Right cardiac atrium (tissue), 5 donors: ENCODE data around the gene ZNF565. TPM values are rescaled to one million over a fixed set of nuclear protein-coding genes. Genes with fewer than 3 reads are reported as not detected.
"Not testable (repeated sequence)": the region's sequence is repeated elsewhere in the genome, so short reads cannot be mapped to it uniquely, and the experiment has no call there.

Source experiments
- ATAC-seq, 2 donors: fragments of 200-7000 bp; cut with Tn5 transposase; one replicate each; pipeline versions ENCODE4 v1.8.0 to v1.9.1; 2020; ENCODE audit warnings: moderate library complexity in 2 of 2, mild to moderate bottlenecking in 1 of 2
- DNase-seq, 3 donors: peaks; one replicate each; pipeline ENCODE4 v3.0.0-alpha.2; 2020
- H3K27ac ChIP-seq: one replicate; pipeline ENCODE4 v1.5.1; 2013; ENCODE audit warnings: mild to moderate bottlenecking, low read length, control low read depth, moderate library complexity
- H3K27me3 ChIP-seq: one replicate; pipeline ENCODE4 v1.6.1; 2013; ENCODE audit not compliant: control insufficient read depth, insufficient read depth
- H3K4me1 ChIP-seq: one replicate; pipeline ENCODE4 v1.6.1; 2013; ENCODE audit warnings: low read length; ENCODE audit not compliant: control insufficient read depth, insufficient read depth
- H3K4me3 ChIP-seq: one replicate; pipeline ENCODE4 v1.5.1; 2013; ENCODE audit warnings: low read length, control low read depth
- H3K9me3 ChIP-seq: one replicate; pipeline ENCODE4 v1.6.1; 2013; ENCODE audit warnings: low read length; ENCODE audit not compliant: control insufficient read depth
- WGBS: extraction: QIAGEN DNeasy Blood & Tissue Kit; methylation state at CpG from one replicate; pipeline ENCODE4 v1.1.7; 2013; 5-methylcytosine and 5-hydroxymethylcytosine counted together
- intact Hi-C, 4 donors: fragments of 100-400 bp; cut with DNase I; formaldehyde crosslinking; loops; one replicate each; pipeline versions ENCODE4 v1.11.0 to v1.14.0; 2022 to 2023
- polyA plus RNA-seq: library from polyadenylated mRNA; stranded (reverse); fragments of 200-250 nt; gene quantifications from one replicate; pipeline ENCODE4 v1.2.3, GENCODE V29; 2013
- total RNA-seq, 4 donors: library from RNA; stranded (reverse); fragmentation: NEBNext Ultra II Directional; extraction: Animal tissue kit (Norgen Biotek cat#: 25700); gene quantifications; one replicate each; pipeline ENCODE4 v1.2.1, GENCODE V29; 2021
- donor health status: healthy with polysubstance abuse.
- donor health status: DM: no; HTN: yes; CAD: no.
- donor health status: DM: no; HTN: no; CAD: no.
- donor health status: DM: no; HTN: yes; CAD: no; lungs with severe emphysema.
- donor health status: DM: yes; HTN: yes; CAD: no.

Gene ZNF565
- total and polyA plus RNA-seq, 5 donors: 3.2 to 5.0 (median 4.7) TPM

DNA sequence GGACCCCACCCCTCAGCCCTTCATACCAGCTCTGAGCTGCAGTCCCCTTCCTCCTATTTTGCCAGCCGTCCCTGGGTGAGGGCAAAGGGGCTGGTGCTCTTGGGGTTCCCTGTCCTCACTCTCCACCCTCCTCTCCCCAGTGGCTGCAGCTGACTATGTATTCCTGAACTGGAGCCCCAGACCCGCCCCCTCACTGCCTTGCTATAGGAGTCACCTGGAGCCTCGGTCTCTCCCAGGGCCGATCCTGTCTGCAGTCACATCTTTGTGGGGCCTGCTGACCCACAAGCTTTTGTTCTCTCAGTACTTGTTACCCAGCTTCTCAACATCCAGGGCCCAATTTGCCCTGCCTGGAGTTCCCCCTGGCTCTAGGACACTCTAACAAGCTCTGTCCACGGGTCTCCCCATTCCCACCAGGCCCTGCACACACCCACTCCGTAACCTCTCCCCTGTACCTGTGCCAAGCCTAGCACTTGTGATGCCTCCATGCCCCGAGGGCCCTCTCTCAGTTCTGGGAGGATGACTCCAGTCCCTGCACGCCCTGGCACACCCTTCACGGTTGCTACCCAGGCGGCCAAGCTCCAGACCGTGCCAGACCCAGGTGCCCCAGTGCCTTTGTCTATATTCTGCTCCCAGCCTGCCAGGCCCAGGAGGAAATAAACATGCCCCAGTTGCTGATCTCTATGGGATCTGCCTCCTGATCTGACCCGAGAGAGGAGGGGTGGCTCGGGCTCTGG lies 64.6 kb downstream of the ZNF565 start:
- peaks cover 3% of the 10 kb centered on the region for H3K4me1 ChIP-seq
- H3K9me3 ChIP-seq: no peaks in the 10 kb centered on the region
- no peak overlapping the region for H3K4me3 ChIP-seq
- no peak for ATAC-seq
- peak in 2 of 3 donors; percentile 64 to 72 for DNase-seq
- no peak overlapping the region for H3K27ac ChIP-seq
- H3K27me3 ChIP-seq: no peaks in the 10 kb centered on the region
- WGBS: 69% methylated on average over 13 of the region's 13 CpGs
- intact Hi-C loops: no loop called here

DNA sequence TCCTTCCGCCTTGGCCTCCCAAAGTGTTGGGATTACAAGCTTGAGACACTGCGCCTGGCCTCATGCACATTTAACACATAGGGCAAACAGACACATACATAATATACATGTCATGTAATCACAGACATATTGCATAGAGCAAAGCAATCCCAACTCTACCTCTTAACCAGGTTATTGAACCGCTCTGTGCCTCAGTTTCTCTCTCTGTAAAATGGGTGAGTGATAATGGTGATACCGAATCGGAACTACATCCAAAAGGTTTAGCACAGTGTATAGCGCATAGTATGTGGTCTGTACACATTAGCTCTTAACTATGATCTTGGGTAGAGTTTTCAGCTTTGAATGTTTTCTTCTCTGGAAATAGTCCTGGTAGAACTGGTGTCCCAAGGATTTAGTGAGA lies 69.8 kb downstream of the ZNF565 start:
- no peak for DNase-seq
- Histone ChIP-seq H3K9me3 (no peaks in the 10 kb centered on the region), H3K4me1 (peaks cover 7% of the 10 kb centered on the region), H3K27ac (no peak overlapping the region), H3K27me3 (no peaks in the 10 kb centered on the region), H3K4me3 (no peak overlapping the region)
- no peak for ATAC-seq
- 97% methylated on average over 6 of the region's 6 CpGs for WGBS
- intact Hi-C loops: no loop called here

DNA sequence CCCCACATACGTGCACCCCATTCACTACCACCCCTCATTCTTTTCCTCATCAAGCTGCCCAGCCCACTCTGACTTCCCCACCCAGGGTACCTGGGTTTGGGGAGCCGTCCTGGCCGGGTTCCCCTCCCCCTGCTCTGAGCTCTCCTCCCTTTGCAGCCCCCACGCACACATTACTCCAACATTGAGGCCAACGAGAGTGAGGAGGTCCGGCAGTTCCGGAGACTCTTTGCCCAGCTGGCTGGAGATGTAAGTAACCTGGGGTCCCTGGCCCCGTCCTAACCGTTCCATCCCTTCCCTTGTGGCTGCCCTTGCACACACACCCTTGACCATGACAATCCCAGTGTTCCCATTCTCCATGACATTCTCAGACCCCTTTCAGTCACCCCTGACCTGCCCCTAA lies 72.0 kb downstream of the ZNF565 start:
- 87% methylated on average over 9 of the region's 9 CpGs for whole genome bisulfite sequencing
- H3K4me3 ChIP-seq: no peak overlapping the region
- peak in 1 of 3 donors; percentile 52 for DNase-seq
- no peaks in the 10 kb centered on the region for H3K9me3 ChIP-seq
- no peak overlapping the region for H3K27ac ChIP-seq
- H3K27me3 ChIP-seq: no peaks in the 10 kb centered on the region
- intact Hi-C loops: no loop called here
- ATAC-seq: no peak
- peaks cover 7% of the 10 kb centered on the region for H3K4me1 ChIP-seq

DNA sequence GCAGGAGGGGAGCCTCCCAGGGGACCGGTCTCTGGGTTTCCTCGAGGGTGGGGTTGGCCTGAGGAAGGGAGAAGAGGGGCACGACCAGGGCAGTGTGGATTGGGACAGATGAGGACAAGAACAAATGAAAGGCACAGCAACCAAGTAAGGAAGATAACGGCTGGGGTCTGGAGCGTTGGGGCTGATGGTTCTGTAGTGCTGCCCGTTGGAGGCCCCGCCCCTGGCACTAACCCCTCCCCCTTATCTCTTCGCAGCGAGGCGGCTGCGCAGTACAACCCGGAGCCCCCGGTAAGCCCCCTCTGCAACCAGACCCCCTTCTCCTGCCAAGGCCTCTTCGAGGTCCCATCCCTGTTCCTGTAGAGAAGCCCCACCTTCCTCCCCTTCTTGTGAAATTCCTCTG lies 72.4 kb downstream of the ZNF565 start:
- Histone ChIP-seq H3K27me3 (no peaks in the 10 kb centered on the region), H3K9me3 (no peaks in the 10 kb centered on the region), H3K4me3 (no peak overlapping the region), H3K27ac (no peak overlapping the region), H3K4me1 (peaks cover 7% of the 10 kb centered on the region)
- WGBS: 91% methylated on average over 14 of the region's 14 CpGs
- intact Hi-C loops: no loop called here
- ATAC-seq (no peak), DNase-seq (peak in 1 of 3 donors; percentile 58)

DNA sequence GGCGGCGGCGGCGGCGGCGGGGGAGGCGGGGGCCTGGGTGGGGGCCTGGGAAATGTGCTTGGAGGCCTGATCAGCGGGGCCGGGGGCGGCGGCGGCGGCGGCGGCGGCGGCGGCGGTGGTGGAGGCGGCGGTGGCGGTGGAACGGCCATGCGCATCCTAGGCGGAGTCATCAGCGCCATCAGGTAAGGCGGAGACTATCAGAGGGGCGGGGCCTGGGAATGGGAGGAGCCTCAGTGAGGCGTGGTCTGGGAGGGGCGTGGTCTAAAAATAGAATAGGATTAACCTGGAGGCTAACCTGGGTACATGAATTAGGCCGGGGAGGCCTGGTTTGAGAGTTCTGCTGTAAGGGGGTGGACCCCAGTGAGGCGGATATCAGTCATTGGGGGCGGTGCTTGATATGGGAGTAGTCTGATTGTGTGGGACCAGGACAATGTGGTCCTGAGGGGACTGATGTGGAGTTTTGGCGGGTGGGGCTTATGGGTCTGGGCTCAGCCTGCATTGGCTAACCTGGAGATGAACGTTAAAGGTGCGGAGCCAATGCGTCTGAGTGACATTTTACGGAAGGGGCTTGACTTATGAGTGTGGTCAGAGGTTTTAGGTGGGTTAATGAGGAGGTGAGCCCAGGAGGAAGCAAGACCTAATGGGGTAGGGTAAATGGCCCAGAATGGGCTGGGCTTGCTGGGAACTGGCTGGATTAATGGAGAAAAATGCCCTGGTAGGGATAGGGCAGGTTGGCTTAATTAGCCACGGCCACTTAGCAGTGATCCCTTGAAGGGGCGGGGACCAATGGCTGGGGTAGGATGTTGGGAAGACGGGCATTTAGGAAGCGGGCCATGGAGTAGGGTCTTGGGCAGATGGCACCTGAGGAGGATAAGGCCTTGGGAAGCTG lies 73.2 kb downstream of the ZNF565 start:
- intact Hi-C loops: no loop called here
- DNase-seq (peak; percentile 88 to 95 (median 93)), ATAC-seq (peak; percentile 77 to 78)
- Histone ChIP-seq H3K27ac (peak overlapping the region; percentile 98), H3K27me3 (no peaks in the 10 kb centered on the region), H3K4me1 (peaks cover 7% of the 10 kb centered on the region), H3K4me3 (peak overlapping the region; percentile 89), H3K9me3 (no peaks in the 10 kb centered on the region)
- 20% methylated on average over 42 of the region's 42 CpGs for WGBS

DNA sequence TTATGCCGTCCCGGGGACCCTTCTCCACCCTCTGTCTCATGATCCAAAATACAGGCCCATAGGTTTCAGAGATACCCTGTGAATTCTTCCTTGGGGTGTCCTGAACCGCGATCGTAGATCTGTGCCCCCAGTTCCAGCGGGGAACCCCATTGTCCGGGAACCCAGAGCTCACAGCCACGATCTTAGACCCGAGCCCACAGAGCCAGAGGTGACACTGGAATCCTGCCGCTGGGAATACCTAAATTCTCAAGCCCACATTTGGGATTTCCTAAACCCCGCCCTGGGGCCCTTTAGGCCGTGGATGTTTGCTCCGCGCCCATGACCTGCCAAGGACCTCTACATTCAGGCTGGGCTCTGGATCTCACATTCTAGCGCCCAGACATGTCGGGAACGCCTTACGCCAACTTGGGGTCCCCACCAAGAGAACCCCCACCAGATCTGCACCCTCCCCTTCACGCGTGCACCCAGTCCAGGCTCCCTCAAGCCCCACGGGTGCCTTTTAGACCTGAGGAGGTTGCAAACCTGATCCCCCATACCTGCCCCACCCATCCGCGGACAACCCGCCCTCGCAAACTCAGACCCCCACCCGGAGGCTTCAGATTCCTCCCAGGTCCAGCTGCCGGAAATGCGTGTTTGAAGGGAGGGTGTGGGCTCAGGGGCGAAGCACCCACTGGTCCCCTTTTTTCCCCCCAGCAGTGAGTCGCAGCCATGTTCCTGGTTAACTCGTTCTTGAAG lies 74.0 kb downstream of the ZNF565 start:
- Histone ChIP-seq H3K4me3 (peak overlapping the region; percentile 89), H3K9me3 (no peaks in the 10 kb centered on the region), H3K27ac (peak overlapping the region; percentile 98), H3K27me3 (no peaks in the 10 kb centered on the region), H3K4me1 (peaks cover 7% of the 10 kb centered on the region)
- under 1% methylated on average over 31 of the region's 31 CpGs for WGBS
- intact Hi-C loops: no loop called here
- ATAC-seq (peak; percentile 13 to 22), DNase-seq (peak; percentile 58 to 82 (median 70))

DNA sequence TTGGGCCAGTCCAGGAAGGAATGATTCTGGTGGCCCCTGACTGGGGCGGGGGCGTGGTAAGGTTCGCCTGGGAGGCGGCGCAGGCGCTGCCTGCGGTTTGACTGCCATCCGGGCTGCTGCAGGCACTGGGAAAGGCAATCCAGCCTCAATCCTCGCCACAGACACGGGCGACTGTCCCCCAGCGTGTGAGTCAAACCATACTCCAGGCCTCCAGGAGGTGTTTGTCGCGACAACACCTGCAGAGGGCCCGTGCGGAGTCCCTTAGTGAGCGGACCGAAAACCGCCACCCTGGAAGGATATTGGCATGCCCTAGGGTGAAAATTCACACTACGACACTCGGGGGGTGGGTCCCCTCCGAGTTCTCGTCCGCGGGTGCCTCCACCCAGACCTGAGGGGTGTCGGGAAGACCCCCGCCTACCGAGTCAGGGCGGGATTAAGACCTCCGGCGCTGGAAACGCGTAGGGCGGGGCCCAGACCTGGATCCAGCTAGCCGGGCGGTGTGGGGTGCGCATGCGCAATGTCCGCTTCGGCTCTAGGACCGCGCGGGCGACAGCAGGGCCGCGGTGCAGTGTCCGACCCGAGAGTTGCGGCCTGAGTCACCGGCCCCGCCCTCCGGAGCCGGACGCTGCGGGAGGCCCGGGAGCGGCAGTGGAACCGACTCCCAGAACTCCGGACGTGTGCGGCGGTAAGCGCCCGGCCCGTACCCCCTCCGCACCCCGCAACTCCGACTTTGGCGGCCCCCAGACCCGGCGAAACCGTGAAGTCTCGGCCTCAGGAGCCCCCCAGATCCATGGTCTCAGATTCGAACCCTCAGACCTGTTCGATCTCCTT lies 74.8 kb downstream of the ZNF565 start, which contains the start of gene CAPNS1:
CAPNS1 (plus strand) TSS at position 594 of the 831 bp plus-strand sequence. CDS start 946 bp downstream, outside the sequence.
- H3K4me3 ChIP-seq: peak within 1 kb of the TSS; percentile 89
- ATAC-seq (peak; percentile 94), DNase-seq (peak; percentile 98 to 99 (median 99))
- intact Hi-C loops: no loop called here
- no peaks in the 10 kb centered on the region for H3K9me3 ChIP-seq
- under 1% methylated on average over 75 of the region's 75 CpGs for WGBS
- H3K4me1 ChIP-seq: peaks cover 7% of the 10 kb centered on the region
- peak within 1 kb of the TSS; percentile 98 for H3K27ac ChIP-seq
- no peaks in the 10 kb centered on the region for H3K27me3 ChIP-seq

DNA sequence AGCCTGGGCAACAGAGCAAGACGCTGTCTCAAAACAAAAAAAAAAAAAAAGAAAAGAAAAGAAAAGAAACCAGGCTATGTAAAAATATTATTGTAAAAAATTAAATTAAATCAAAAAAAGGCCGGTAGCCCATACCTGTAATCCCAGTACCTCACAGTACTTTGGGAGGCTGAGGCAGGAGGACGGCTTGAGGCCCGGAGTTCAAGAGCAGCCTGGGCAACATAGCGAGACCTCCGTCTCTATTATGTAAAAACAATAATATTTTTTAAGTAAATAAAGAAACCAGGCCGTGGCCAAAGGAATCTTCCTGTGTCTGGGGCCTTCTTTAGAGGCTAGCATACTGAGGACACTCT lies 75.4 kb downstream of the ZNF565 start:
- H3K27ac ChIP-seq: peak overlapping the region; percentile 71
- no peak for ATAC-seq
- no peaks in the 10 kb centered on the region for H3K27me3 ChIP-seq
- H3K4me3 ChIP-seq: peak overlapping the region; percentile 39
- H3K9me3 ChIP-seq: no peaks in the 10 kb centered on the region
- 68% methylated on average over 7 of the region's 7 CpGs for WGBS
- H3K4me1 ChIP-seq: peaks cover 7% of the 10 kb centered on the region
- intact Hi-C loops: no loop called here
- DNase-seq: no peak

DNA sequence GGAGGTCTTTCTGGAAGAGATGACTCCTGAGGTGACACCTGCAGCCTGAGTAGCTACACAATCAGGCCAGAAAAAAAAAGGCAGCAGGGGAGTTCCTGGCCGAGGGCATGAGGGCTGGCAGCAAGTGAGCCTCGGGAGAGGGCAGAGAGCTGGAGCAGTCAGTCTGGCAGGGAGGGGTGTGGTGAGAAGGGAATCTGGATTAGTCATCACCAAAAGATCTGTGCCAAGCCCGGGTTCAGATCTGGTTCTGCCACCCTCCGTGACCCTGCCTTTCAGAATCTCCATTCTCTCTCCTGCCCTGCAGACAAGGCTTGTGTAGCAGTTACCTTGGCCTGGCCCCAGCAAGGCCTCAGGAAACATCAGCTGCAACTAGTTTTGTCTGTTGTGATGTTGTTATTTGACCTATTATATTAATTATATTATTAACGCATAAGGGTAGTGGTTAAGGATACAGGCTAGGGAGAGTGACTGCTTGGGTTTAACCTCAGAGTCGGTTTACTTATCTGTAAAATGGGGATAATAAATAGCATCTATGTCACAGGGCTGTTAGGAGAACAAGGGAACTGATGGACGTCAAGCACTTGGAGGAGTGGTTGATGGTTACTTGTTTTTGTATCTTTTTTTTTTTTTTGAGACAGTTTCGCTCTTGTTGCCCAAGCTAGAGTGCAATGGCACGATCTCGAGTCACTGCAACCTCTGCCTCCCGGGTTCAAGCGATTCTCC lies 77.3 kb downstream of the ZNF565 start:
- Histone ChIP-seq H3K4me3 (no peak overlapping the region), H3K4me1 (peaks cover 7% of the 10 kb centered on the region), H3K27me3 (no peaks in the 10 kb centered on the region), H3K27ac (peak overlapping the region; percentile 86), H3K9me3 (no peaks in the 10 kb centered on the region)
- ATAC-seq: peak; percentile 2 to 10
- 62% methylated on average over 12 of the region's 12 CpGs for WGBS
- intact Hi-C loops: no loop called here
- peak; percentile 65 to 78 (median 69) for DNase-seq

DNA sequence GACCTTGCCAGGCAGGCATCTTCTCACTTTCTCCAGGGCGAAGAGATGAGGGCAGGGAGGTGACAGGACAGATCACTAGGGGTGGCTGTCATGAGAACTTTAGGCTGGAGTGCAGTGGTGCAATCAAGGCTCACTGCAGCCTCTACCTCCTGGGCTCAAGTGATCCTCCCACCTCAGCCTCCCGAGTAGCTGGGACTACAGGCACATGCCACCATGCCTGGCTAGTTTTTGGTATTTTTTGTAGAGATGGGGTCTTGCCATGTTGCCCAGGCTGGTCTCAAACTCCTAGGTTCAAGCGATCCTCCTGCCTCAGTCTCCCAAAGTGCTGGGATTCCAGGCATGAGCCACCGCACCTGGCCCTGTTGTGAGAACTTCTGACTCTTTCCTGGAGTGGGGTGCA lies 79.6 kb downstream of the ZNF565 start:
- H3K9me3 ChIP-seq, H3K27me3 ChIP-seq, DNase-seq, ATAC-seq, H3K4me1 ChIP-seq, H3K27ac ChIP-seq, intact Hi-C loops, H3K4me3 ChIP-seq: not testable (repeated sequence)
- 90% methylated on average over 4 of the region's 4 CpGs for WGBS
